Measurements from ENCODE around the gene DPP7. TPM values are rescaled to one million over a fixed set of nuclear protein-coding genes. Genes with fewer than 3 reads are reported as not detected.

DPP7 gene
- total and polyA plus RNA-seq, 2 of the 4 experiments (the other 2 are of a cell fraction) = 14.9 to 76.4 TPM

DNA sequence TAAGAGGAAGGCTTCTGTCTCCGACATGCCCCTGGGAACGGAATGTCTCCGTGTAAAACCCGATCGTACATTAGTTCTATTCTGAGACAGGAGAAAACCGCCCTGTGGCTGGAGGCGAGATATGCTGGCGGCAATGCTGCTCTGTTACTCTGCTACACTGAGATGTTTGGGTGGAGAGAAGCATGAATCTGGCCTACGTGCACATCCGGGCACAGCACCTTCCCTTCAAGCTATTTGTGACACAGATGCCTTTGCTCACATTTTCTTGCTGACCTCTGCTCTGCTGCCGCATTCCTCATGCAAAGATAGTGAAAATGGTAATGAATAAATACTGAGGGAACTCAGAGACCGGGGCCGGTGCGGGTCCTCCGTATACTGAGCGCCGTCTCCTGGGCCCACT, 2.2 kb upstream of the DPP7 start:
- Histone ChIP-seq H3K9me1 (ENCODE audit: insufficient read depth, low read length) (no peaks in the 10 kb centered on the region), H3K4me1 (ENCODE audit: control insufficient read depth, insufficient read depth, low read length) (peaks cover 8% of the 10 kb centered on the region), H3K4ac (ENCODE audit: low read depth, low read length) (no peak overlapping the region), H2BK20ac (ENCODE audit: low read depth, low read length) (no peak overlapping the region), H3K4me3 (ENCODE audit: insufficient read depth, low read depth, low read length) (no peak overlapping the region), H2AK5ac (ENCODE audit: low read depth, low read length) (no peak overlapping the region), H2AFZ (replicated peaks; ENCODE audit: low read length, poor library complexity) (no peak overlapping the region), H3K4me2 (ENCODE audit: low read depth, low read length) (no peak overlapping the region), H3K9me3 (ENCODE audit: control insufficient read depth, insufficient read depth, low read length) (no peaks in the 10 kb centered on the region), H3K36me3 (ENCODE audit: control insufficient read depth, insufficient read depth, low read length) (peaks cover 11% of the 10 kb centered on the region), H2BK120ac (ENCODE audit: low read depth, low read length) (no peak overlapping the region), H3K27me3 (ENCODE audit: control insufficient read depth, insufficient read depth, low read length) (no peaks in the 10 kb centered on the region), H4K8ac (ENCODE audit: low read depth in 2 of 2, low read length in 2 of 2) (no peak overlapping the region), H2BK5ac (ENCODE audit: low read depth, low read length, poor library complexity, severe bottlenecking) (no peak overlapping the region), H3K14ac (replicated peaks; ENCODE audit: low read depth, low read length) (no peak overlapping the region), H3K27ac (ENCODE audit: insufficient read depth, low read length) (no peak overlapping the region), H3K56ac (ENCODE audit: extremely low read depth, insufficient read depth, low read length) (no peak overlapping the region), H2AK9ac (replicated peaks; ENCODE audit: low read depth, low read length, poor library complexity) (no peak overlapping the region), H3K23ac (ENCODE audit: low read depth, low read length) (no peak overlapping the region), H3K79me1 (ENCODE audit: low read depth in 1 of 2, low read length in 2 of 2) (0 out of 4 replicates have a peak, but pooled peaks cover 0 to 3% of the 10 kb centered on the region in 2 experiments), H4K5ac (ENCODE audit: low read depth, low read length) (no peak overlapping the region), H4K20me1 (ENCODE audit: insufficient read depth, low read length) (no peaks in the 10 kb centered on the region), H3K9ac (ENCODE audit: low read depth, low read length) (no peak overlapping the region), H4K91ac (ENCODE audit: insufficient read depth, low read depth, low read length) (no peak overlapping the region), H2BK15ac (ENCODE audit: low read depth, low read length) (no peak overlapping the region), H3K18ac (ENCODE audit: low read depth, low read length) (no peak overlapping the region)
- intact Hi-C loops (cut with micrococcal nuclease) (no loop called here), in situ Hi-C loops (cut with MboI; ENCODE audit: low sequenced_read_pairs) (no loop called here), dilution Hi-C loops (cut with HindIII; ENCODE audit: low sequenced_read_pairs, unreplicated experiment) (no loop called here)
- no peak for DNase-seq
- ChIA-PET POLR2A (ENCODE audit: unreplicated experiment) (interaction anchor here (0.5 kb wide), 1 partner anchor 113 kb away, joined by 12 read pairs; no protein-coding TSS in a partner anchor), CTCF (no interaction called here)
- WGBS, 2 experiments (ENCODE audit: extremely low coverage in 2 of 2, insufficient read length in 1 of 2) = 66% methylated on average over 10 of the region's 17 CpGs; no CpG with 5 or more reads in 1 of the 2 experiments
- no peak for ATAC-seq (ENCODE audit: low read depth)
- no TSS peak for BruUV-seq (replicated peaks)
- TF ChIP-seq CEBPB (IDR thresholded peaks at IDR 0.05; ENCODE audit: low read depth, low read length) (no peak), BHLHE40 (IDR thresholded peaks at IDR 0.05; ENCODE audit: low read depth, low read length) (no peak), MAZ (IDR thresholded peaks at IDR 0.05; ENCODE audit: borderline replicate concordance, low read depth, low read length) (no peak), SMC3 (IDR thresholded peaks at IDR 0.05; ENCODE audit: low read depth, low read length) (no peak), NFE2L2 (IDR thresholded peaks at IDR 0.05; ENCODE audit: low read depth, low read length) (no peak), RAD21 (IDR thresholded peaks at IDR 0.05; ENCODE audit: low read length) (no peak), CHD1 (IDR thresholded peaks at IDR 0.05; ENCODE audit: low read depth, low read length) (no peak), MXI1 (IDR thresholded peaks at IDR 0.05; ENCODE audit: borderline replicate concordance, low read depth, low read length) (no peak), POLR2A (IDR thresholded peaks at IDR 0.05; ENCODE audit: low read depth, low read length) (no peak)
- TF ChIP-seq, protein P1, sequence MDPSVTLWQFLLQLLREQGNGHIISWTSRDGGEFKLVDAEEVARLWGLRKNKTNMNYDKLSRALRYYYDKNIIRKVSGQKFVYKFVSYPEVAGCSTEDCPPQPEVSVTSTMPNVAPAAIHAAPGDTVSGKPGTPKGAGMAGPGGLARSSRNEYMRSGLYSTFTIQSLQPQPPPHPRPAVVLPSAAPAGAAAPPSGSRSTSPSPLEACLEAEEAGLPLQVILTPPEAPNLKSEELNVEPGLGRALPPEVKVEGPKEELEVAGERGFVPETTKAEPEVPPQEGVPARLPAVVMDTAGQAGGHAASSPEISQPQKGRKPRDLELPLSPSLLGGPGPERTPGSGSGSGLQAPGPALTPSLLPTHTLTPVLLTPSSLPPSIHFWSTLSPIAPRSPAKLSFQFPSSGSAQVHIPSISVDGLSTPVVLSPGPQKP (IDR thresholded peaks at IDR 0.05; ENCODE audit: borderline replicate concordance, low read depth, low read length) = no peak
- TF ChIP-seq, protein P2, sequence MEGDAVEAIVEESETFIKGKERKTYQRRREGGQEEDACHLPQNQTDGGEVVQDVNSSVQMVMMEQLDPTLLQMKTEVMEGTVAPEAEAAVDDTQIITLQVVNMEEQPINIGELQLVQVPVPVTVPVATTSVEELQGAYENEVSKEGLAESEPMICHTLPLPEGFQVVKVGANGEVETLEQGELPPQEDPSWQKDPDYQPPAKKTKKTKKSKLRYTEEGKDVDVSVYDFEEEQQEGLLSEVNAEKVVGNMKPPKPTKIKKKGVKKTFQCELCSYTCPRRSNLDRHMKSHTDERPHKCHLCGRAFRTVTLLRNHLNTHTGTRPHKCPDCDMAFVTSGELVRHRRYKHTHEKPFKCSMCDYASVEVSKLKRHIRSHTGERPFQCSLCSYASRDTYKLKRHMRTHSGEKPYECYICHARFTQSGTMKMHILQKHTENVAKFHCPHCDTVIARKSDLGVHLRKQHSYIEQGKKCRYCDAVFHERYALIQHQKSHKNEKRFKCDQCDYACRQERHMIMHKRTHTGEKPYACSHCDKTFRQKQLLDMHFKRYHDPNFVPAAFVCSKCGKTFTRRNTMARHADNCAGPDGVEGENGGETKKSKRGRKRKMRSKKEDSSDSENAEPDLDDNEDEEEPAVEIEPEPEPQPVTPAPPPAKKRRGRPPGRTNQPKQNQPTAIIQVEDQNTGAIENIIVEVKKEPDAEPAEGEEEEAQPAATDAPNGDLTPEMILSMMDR (conservative IDR thresholded peaks at IDR 0.05; ENCODE audit: low read depth, low read length) = no peak

Measured in IMR-90 (cell line).